LNCAP (cell line): ENCODE measurements around the gene MAGI2.

Source experiments
- CTCF ChIP-seq: fragments of 450-650 bp; IDR thresholded peaks from 2 replicates; pipeline ENCODE4 v1.5.1; 2017; ENCODE audit warnings: mild to moderate bottlenecking

The MAGI2 gene

GRCh38 chr7:78011642-78012041 lies 1441.8 kb downstream of the MAGI2 start:
- no peak for TF ChIP-seq CTCF

DNA sequence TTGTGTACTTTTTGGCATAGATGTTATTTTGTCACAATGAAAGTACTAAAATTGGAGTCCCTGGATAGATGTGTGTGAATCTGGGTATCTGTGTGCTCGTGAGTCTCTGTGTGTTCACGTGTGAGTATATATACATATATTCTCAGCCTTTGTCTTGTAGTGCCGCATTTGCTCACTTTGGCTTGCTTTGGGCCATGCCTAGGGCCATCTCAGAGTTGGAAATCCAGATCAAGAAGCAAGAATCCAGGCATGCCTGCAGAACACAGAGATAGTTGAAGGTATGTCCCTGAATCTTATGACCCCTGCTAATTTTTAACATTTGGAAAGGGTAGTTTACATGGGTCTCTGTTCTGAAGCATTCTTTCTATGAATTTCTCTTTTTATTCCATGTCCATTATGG lies 1446.2 kb downstream of the MAGI2 start:
- TF ChIP-seq CTCF, result no peak

DNA sequence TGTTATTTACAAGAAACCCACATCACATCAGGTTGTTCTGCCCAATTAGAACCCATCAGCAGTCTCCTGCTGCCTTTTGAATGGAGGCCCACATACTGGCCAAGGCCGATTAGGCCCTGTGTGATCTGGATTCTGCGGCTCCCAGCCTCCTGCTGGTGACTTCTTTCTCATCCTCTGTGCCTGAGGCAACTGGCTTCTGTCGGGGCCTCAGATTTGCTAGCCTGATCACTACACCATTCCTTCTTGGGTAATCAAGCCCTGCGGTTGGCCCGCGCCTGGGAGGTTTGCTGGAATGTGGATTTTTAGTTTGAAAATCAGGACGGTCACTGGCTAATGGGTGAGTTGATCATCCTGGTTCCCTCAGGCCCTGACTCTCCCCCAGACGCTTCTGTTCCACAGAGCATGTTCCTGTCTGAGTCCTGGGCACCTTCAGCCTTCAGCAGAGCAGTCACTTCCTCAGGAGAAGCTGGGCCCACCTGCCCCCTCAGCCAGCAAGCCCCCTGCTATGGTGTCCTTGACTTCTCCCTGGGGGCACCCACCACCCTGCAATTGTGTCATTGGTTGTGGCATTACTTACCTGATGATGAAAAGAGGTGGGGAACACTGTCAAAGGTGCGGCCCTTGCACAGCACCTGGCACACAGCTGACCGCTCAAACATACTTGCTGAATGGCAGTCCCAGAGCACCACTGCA lies 1447.3 kb downstream of the MAGI2 start:
- TF ChIP-seq CTCF, result no peak

DNA sequence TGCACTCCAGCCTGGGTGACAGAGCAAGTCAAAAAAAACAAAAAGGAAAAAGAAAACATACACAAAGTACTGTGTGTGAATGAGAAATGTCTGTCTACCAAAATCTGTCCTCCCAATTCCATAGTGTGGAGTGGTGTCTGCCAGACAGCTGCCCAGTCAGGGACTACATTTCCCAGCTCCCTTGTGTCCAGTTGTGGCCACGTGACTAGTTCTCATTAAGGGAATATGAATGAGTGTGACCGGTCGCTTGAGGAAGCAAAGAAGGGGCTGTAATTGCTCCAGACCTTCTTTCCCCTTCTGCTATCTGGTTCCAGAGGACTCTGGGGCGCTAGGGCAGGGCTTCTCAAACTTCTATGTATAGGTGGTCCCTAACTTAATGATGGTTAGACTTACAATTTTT lies 1450.8 kb downstream of the MAGI2 start:
- TF ChIP-seq CTCF, result no peak

- TF ChIP-seq CTCF, result no peak
Observed at GRCh38 chr7:78002021-78002420, 1451.4 kb downstream of the MAGI2 start.

DNA sequence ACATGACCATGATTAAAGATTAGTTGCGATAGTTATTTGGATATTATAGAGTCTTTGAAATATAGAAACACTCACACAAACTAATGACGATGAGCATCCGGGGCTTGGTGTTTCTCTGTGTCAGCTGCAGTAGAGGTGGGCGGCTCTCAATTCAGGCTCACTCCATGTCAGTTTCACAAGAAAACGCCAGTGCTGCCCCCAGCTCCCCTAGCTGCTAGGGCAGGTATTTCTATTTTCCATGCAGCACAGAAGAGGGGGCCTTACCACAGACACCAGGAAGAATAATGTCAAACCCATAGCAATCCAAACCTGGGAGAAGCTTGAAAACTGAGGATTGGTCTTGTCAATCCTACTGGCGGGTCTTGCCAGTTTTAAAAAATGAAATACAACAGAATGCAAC lies 1457.8 kb downstream of the MAGI2 start:
- TF ChIP-seq CTCF, result no peak

DNA sequence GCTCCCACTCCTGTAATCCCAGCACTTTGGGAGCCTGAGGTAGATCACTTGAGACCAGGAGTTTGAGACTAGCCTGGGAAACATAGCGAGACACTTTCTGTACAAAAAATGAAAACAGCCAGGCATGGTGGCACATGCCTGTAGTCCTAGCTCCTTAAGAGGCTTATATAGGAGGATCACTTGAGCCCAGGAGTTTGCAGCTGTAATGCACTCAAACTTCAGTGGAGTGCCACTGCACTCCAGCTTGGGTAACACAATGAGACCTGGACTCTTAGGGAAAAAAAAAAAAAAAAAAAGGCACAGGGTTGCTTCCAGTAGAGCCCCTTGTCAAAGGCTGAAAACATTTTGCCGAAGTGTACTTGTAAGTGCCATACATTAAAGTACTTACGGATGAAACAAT lies 1459.6 kb downstream of the MAGI2 start:
- no peak for TF ChIP-seq CTCF

GRCh38 chr7:77991656-77992055 lies 1461.8 kb downstream of the MAGI2 start:
- no peak for TF ChIP-seq CTCF
